Prostate gland (tissue), 2 donors: ENCODE data around the gene NDUFS6.

Experiments used
- CTCF ChIP-seq, 4 experiments: fragments of 200-600 bp in 2 of 4; fragments of 450-650 bp in 2 of 4; sonication (generic) in 2 of 4; IDR thresholded peaks; 1 replicate in 3 of 4; 2 replicates in 1 of 4; pipeline ENCODE4 v1.5.1; 2016 to 2019; ENCODE audit warnings: antibody characterized with exemption in 4 of 4, mild to moderate bottlenecking in 2 of 4, moderate library complexity in 2 of 4
- POLR2A ChIP-seq: fragments of 450-650 bp; IDR thresholded peaks from one replicate; pipeline ENCODE4 v1.6.1; 2016; ENCODE audit warnings: antibody characterized with exemption, mild to moderate bottlenecking
- POLR2AphosphoS5 ChIP-seq: sonication (generic); formaldehyde crosslinking; IDR thresholded peaks from one replicate; pipeline ENCODE4 v1.6.1; 2017; ENCODE audit warnings: antibody characterized with exemption

- TF ChIP-seq CTCF (IDR thresholded peaks at IDR 0.05) (no peak), POLR2A (no peak), POLR2AphosphoS5 (no peak)
Measured at GRCh38 chr5:1834721-1835429, 33.7 kb downstream of the NDUFS6 start.
